ENCODE measurements around the gene SLC16A5.

SLC16A5 gene

GRCh38 chr17:75128694-75129505 lies 41.1 kb downstream of the SLC16A5 start:
- WGBS (ENCODE audit: extremely low coverage, insufficient coverage, low lambda C conversion rate): no CpG with 5 or more reads among the region's 33 CpGs
- Histone ChIP-seq H3K36me3 (ENCODE audit: control insufficient read depth, insufficient read depth, low read length) (peaks cover 4% of the 10 kb centered on the region), H3K27me3 (ENCODE audit: insufficient read depth, low read length, poor library complexity) (no peaks in the 10 kb centered on the region), H3K9ac (ENCODE audit: low read length) (no peak overlapping the region), H3K4me1 (ENCODE audit: control insufficient read depth, low read depth, low read length) (peaks cover 1% of the 10 kb centered on the region), H2BK120ac (ENCODE audit: low read depth, low read length) (no peak overlapping the region), H2BK5ac (ENCODE audit: low read length) (no peak overlapping the region), H3K4ac (ENCODE audit: low read depth, low read length) (no peak overlapping the region), H3K18ac (ENCODE audit: low read length) (no peak overlapping the region), H3K56ac (ENCODE audit: low read length) (no peak overlapping the region), H3K79me2 (ENCODE audit: control insufficient read depth, insufficient read depth, low read length) (peaks cover 4% of the 10 kb centered on the region), H3K4me2 (ENCODE audit: low read length) (no peak overlapping the region), H3K27ac (ENCODE audit: low read depth, low read length) (no peak overlapping the region), H4K5ac (ENCODE audit: low read length) (no peak overlapping the region), H2AK5ac (ENCODE audit: low read length) (no peak overlapping the region), H4K8ac (ENCODE audit: low read depth, low read length) (no peak overlapping the region), H3K23ac (ENCODE audit: low read length) (no peak overlapping the region), H3K79me1 (ENCODE audit: low read length) (peaks cover 10% of the 10 kb centered on the region), H2BK15ac (replicated peaks; ENCODE audit: low read depth) (no peak overlapping the region), H3K4me3 (ENCODE audit: low read length) (no peak overlapping the region)
- DNase-seq: no peak

GRCh38 chr17:75129576-75129975 lies 41.8 kb downstream of the SLC16A5 start:
- Histone ChIP-seq H3K36me3 (ENCODE audit: control insufficient read depth, insufficient read depth, low read length) (peaks cover 4% of the 10 kb centered on the region), H2AK5ac (ENCODE audit: low read length) (no peak overlapping the region), H3K4me2 (ENCODE audit: low read length) (no peak overlapping the region), H3K79me2 (ENCODE audit: control insufficient read depth, insufficient read depth, low read length) (peaks cover 4% of the 10 kb centered on the region), H3K9ac (ENCODE audit: low read length) (no peak overlapping the region), H3K27me3 (ENCODE audit: insufficient read depth, low read length, poor library complexity) (no peaks in the 10 kb centered on the region), H4K5ac (ENCODE audit: low read length) (no peak overlapping the region), H4K8ac (ENCODE audit: low read depth, low read length) (no peak overlapping the region), H2BK15ac (replicated peaks; ENCODE audit: low read depth) (no peak overlapping the region), H3K4me1 (ENCODE audit: control insufficient read depth, low read depth, low read length) (peaks cover 1% of the 10 kb centered on the region), H3K56ac (ENCODE audit: low read length) (no peak overlapping the region), H3K18ac (ENCODE audit: low read length) (no peak overlapping the region), H3K79me1 (ENCODE audit: low read length) (peaks cover 10% of the 10 kb centered on the region), H3K4ac (ENCODE audit: low read depth, low read length) (no peak overlapping the region), H3K4me3 (ENCODE audit: low read length) (no peak overlapping the region), H2BK120ac (ENCODE audit: low read depth, low read length) (no peak overlapping the region), H3K23ac (ENCODE audit: low read length) (no peak overlapping the region), H3K27ac (ENCODE audit: low read depth, low read length) (no peak overlapping the region), H2BK5ac (ENCODE audit: low read length) (no peak overlapping the region)
- no CpG with 5 or more reads among the region's 9 CpGs for WGBS (ENCODE audit: extremely low coverage, insufficient coverage, low lambda C conversion rate)
- DNase-seq: no peak

- Histone ChIP-seq H3K4me2 (ENCODE audit: low read length) (peak overlapping the region; percentile 59), H3K9ac (ENCODE audit: low read length) (peak overlapping the region; percentile 88), H3K4me3 (ENCODE audit: low read length) (no peak overlapping the region), H3K79me2 (ENCODE audit: control insufficient read depth, insufficient read depth, low read length) (peaks cover 4% of the 10 kb centered on the region), H2BK5ac (ENCODE audit: low read length) (no peak overlapping the region), H3K27me3 (ENCODE audit: insufficient read depth, low read length, poor library complexity) (no peaks in the 10 kb centered on the region), H3K4me1 (ENCODE audit: control insufficient read depth, low read depth, low read length) (peaks cover 1% of the 10 kb centered on the region), H3K18ac (ENCODE audit: low read length) (no peak overlapping the region), H4K8ac (ENCODE audit: low read depth, low read length) (no peak overlapping the region), H2BK120ac (ENCODE audit: low read depth, low read length) (no peak overlapping the region), H3K56ac (ENCODE audit: low read length) (peak overlapping the region; percentile 45), H3K23ac (ENCODE audit: low read length) (no peak overlapping the region), H2BK15ac (replicated peaks; ENCODE audit: low read depth) (no peak overlapping the region), H3K4ac (ENCODE audit: low read depth, low read length) (no peak overlapping the region), H4K5ac (ENCODE audit: low read length) (no peak overlapping the region), H3K79me1 (ENCODE audit: low read length) (peaks cover 10% of the 10 kb centered on the region), H3K36me3 (ENCODE audit: control insufficient read depth, insufficient read depth, low read length) (peaks cover 4% of the 10 kb centered on the region), H3K27ac (ENCODE audit: low read depth, low read length) (no peak overlapping the region), H2AK5ac (ENCODE audit: low read length) (no peak overlapping the region)
- no CpG with 5 or more reads among the region's 24 CpGs for WGBS (ENCODE audit: extremely low coverage, insufficient coverage, low lambda C conversion rate)
- DNase-seq: no peak
Observed at GRCh38 chr17:75130059-75130631, 42.4 kb downstream of the SLC16A5 start.

GRCh38 chr17:75130632-75131277 lies 43.0 kb downstream of the SLC16A5 start:
- no peak overlapping the region for H3K23ac ChIP-seq (ENCODE audit: low read length)
- peak overlapping the region; percentile 90 for H3K56ac ChIP-seq (ENCODE audit: low read length)
- peak overlapping the region; percentile 56 for H2BK120ac ChIP-seq (ENCODE audit: low read depth, low read length)
- H3K36me3 ChIP-seq (ENCODE audit: control insufficient read depth, insufficient read depth, low read length): peaks cover 4% of the 10 kb centered on the region
- DNase-seq: peak; percentile 91
- no CpG with 5 or more reads among the region's 29 CpGs for WGBS (ENCODE audit: extremely low coverage, insufficient coverage, low lambda C conversion rate)
- H3K27ac ChIP-seq (ENCODE audit: low read depth, low read length): peak overlapping the region; percentile 96
- H2BK15ac ChIP-seq (replicated peaks; ENCODE audit: low read depth): no peak overlapping the region
- H3K4me3 ChIP-seq (ENCODE audit: low read length): peak overlapping the region; percentile 70
- H2BK5ac ChIP-seq (ENCODE audit: low read length): no peak overlapping the region
- no peak overlapping the region for H4K5ac ChIP-seq (ENCODE audit: low read length)
- peak overlapping the region; percentile 59 for H3K4me2 ChIP-seq (ENCODE audit: low read length)
- H4K8ac ChIP-seq (ENCODE audit: low read depth, low read length): no peak overlapping the region
- peak overlapping the region; percentile 95 for H3K18ac ChIP-seq (ENCODE audit: low read length)
- peak overlapping the region; percentile 82 for H3K4ac ChIP-seq (ENCODE audit: low read depth, low read length)
- H3K27me3 ChIP-seq (ENCODE audit: insufficient read depth, low read length, poor library complexity): no peaks in the 10 kb centered on the region
- no peak overlapping the region for H2AK5ac ChIP-seq (ENCODE audit: low read length)
- H3K4me1 ChIP-seq (ENCODE audit: control insufficient read depth, low read depth, low read length): peaks cover 1% of the 10 kb centered on the region
- H3K79me2 ChIP-seq (ENCODE audit: control insufficient read depth, insufficient read depth, low read length): peaks cover 4% of the 10 kb centered on the region
- peaks cover 10% of the 10 kb centered on the region for H3K79me1 ChIP-seq (ENCODE audit: low read length)
- peak overlapping the region; percentile 88 for H3K9ac ChIP-seq (ENCODE audit: low read length)

GRCh38 chr17:75131278-75132017 lies 43.7 kb downstream of the SLC16A5 start, which contains the start of gene NT5C:
TSS of gene NT5C (minus strand) at chr17:75131742. CDS start at chr17:75131707, 35 bp downstream.
- no peak within 1 kb of the TSS for H2BK5ac ChIP-seq (ENCODE audit: low read length)
- H3K56ac ChIP-seq (ENCODE audit: low read length): peak within 1 kb of the TSS; percentile 90
- peaks cover 10% of the 10 kb centered on the region for H3K79me1 ChIP-seq (ENCODE audit: low read length)
- H3K9ac ChIP-seq (ENCODE audit: low read length): peak within 1 kb of the TSS; percentile 88
- H4K5ac ChIP-seq (ENCODE audit: low read length): no peak within 1 kb of the TSS
- no CpG with 5 or more reads among the region's 82 CpGs for WGBS (ENCODE audit: extremely low coverage, insufficient coverage, low lambda C conversion rate)
- peaks cover 1% of the 10 kb centered on the region for H3K4me1 ChIP-seq (ENCODE audit: control insufficient read depth, low read depth, low read length)
- no peak within 1 kb of the TSS for H3K23ac ChIP-seq (ENCODE audit: low read length)
- H3K27ac ChIP-seq (ENCODE audit: low read depth, low read length): peak within 1 kb of the TSS; percentile 96
- no peak within 1 kb of the TSS for H2AK5ac ChIP-seq (ENCODE audit: low read length)
- H3K18ac ChIP-seq (ENCODE audit: low read length): peak within 1 kb of the TSS; percentile 95
- no peaks in the 10 kb centered on the region for H3K27me3 ChIP-seq (ENCODE audit: insufficient read depth, low read length, poor library complexity)
- peak within 1 kb of the TSS; percentile 70 for H3K4me3 ChIP-seq (ENCODE audit: low read length)
- H3K36me3 ChIP-seq (ENCODE audit: control insufficient read depth, insufficient read depth, low read length): peaks cover 5% of the 10 kb centered on the region
- H3K4me2 ChIP-seq (ENCODE audit: low read length): peak within 1 kb of the TSS; percentile 59
- H2BK120ac ChIP-seq (ENCODE audit: low read depth, low read length): peak within 1 kb of the TSS; percentile 56
- H4K8ac ChIP-seq (ENCODE audit: low read depth, low read length): peak within 1 kb of the TSS; percentile 96
- peak; percentile 91 for DNase-seq
- peaks cover 4% of the 10 kb centered on the region for H3K79me2 ChIP-seq (ENCODE audit: control insufficient read depth, insufficient read depth, low read length)
- peak within 1 kb of the TSS; percentile 87 for H3K4ac ChIP-seq (ENCODE audit: low read depth, low read length)
- no peak within 1 kb of the TSS for H2BK15ac ChIP-seq (replicated peaks; ENCODE audit: low read depth)

Measured in mesendoderm (in vitro differentiated cells).